EL (cell line): ENCODE measurements around the gene RHOXF2B.
"Not testable (repeated sequence)": the region's sequence is repeated elsewhere in the genome, so short reads cannot be mapped to it uniquely, and the experiment has no call there.

Experiments used
- DNase-seq: peaks from one replicate; pipeline ENCODE4 v3.0.0-alpha.2; 2016

Gene RHOXF2B

DNA sequence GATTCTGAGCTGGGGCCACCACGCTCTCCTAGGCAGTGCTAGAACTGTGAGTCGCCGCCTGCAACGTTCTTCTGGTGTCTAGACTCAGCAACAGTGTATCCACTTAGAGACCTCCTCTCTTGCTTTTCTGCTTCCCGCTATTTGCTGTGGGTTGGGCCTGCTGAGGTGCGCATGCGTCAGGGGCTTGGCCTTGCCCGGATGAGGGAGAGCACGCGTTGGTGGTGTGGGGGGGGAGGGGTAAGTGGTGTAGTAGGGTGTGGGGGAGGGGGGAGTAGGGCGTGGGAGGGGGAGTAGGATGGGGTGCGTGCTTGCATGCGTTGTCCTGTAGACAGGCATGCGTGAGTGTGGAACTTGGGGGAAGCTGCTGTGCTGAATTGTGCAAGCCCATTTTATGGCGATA lies at the start of gene RHOXF2B:
Gene RHOXF2B, minus strand, starts transcription at position 101 of the 400 bp plus-strand sequence. CDS start 138 bp downstream, outside the sequence.
- not testable (repeated sequence) for DNase-seq

DNA sequence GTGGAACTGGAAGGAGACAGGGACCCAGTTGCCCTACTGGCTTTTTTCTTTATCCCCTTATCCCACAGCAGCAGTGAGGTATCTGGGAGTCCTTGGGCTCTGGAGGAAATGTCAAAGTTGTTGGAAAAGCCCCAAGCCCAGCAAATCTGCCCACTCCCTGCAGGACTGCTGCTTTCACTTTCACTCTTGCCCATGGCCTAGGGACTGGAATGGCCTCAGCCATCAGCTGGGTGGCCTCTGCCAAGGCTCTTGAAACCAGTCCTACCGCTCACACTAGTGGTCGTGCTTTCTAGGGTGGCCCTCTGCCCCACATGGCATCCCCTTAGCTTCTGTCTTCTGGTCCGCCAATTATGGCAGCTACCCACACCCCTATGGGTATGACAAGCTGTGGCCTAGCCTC lies 48.0 kb upstream of the RHOXF2B start:
- DNase-seq, result peak; percentile 16

DNA sequence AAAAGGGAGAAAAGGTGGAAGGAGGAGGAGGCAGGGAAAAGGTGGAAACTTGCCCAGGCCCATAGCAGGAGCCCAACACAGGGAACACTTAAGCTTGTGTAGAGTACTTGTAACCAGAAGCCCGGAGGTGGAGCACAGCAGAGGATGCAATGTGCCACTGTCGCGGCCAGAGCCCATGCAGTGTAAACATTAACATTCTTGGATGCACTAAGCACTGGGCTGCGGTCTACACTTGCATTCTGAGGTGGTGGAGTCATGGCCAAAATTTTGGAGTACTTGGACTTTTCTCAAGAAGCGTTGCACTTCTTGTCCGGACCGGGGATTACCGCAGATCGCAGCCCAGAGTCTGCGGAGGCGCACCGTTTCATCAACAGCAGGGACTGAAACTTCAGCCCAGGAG lies 42.7 kb upstream of the RHOXF2B start:
- DNase-seq, result peak; percentile 45

DNA sequence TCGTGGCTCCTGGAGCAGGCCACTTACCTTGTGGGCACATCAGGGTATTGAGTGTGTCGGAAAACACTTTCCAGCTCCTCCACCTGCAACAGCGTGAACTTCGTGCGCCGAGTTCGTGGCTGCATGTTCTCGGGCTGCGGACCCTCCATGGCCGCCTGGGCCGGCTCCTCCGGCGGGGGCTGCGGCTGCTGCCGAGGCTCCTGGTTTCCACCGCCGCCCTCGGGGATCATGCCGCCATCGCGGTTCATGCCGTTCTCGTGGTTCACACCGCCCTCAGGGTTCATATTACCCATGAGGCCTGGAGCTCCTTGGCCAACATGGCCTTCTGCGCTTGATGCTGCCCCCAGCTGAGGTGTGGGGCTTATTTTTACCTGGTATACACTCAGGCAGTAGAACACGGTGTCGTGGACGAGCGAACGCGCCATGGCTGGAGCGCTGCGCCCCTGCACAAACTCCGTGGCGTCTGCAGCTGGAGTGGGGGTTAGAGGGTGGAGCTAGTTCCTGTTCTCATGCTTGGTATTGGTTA lies 38.0 kb upstream of the RHOXF2B start, which contains the start of gene RHOXF1:
Gene RHOXF1, minus strand, starts transcription at position 476 of the 526 bp plus-strand sequence. Its CDS starts 51 bp downstream, at position 425.
- no peak for DNase-seq

DNA sequence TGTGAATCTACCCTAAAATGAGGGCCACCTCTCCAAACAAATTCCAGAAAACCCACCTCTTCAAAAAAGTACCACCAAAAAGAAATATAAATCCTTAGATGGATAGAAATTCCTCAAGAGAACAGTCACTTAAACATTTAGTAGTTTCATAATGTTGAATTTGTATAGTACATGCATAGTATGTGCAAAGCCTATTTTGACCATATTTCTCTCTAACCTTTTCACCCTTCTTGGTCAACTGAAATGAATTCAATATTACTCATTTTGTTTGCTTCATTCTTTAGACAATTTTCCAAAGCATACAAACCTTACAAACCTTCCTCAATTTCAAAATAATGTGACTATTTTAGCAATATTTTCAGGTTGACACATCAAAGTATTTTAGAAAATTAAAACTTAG lies 34.1 kb upstream of the RHOXF2B start:
- DNase-seq, result peak; percentile 9

DNA sequence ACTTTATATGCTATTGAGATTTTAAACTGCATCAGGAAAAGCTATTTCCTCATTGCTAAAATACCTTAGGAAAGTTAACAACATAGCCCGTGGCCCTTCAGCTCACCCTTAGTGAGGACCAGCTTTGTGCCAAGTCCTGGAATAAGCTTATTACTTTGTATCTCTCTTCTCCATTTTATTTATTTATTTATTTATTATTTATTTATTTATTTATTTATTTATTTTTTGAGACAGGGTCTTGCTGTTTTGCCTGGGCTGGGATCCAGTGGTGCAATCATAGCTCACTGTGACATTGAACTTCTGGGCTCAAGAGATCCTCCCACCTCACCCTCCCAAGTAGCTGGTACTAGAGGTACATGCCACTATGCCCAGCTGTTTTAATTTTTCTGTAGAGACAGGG lies 31.9 kb upstream of the RHOXF2B start:
- DNase-seq, result no peak

DNA sequence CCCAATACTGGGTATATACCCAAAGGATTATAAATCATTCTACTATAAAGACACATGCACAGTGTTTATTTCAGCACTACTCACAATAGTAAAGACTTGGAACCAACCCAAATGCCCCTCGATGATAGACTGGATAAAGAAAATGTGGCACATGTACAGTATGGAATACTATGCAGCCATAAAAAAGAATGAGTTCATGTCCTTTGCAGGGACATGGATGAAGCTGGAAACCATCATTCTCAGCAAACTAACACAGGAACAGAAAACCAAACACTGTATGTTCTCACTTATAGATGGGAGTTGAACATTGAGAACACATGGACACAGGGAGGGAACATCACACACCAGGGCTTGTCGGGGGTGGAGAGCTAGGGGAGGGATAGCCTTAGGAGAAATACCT lies 27.2 kb upstream of the RHOXF2B start:
- DNase-seq, result not testable (repeated sequence)

DNA sequence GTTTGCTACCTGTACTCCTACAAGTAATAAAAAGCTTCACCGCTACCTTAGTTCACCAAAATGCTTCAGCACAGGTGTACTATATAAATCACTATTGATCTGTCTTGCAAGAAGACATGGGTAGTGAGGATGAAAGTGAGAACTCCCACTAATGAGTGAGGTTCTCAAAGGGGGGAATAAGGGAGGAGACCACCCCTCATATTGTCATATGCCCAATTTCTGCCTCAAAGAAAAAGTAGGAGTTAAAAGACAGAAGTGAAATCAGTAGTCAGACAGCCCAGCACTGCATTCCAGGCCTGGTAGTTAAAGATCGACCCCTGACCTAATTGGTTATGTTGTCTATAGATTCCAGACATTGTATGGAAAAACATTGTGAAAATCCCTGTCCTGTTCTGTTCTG lies 23.6 kb upstream of the RHOXF2B start:
- not testable (repeated sequence) for DNase-seq

DNA sequence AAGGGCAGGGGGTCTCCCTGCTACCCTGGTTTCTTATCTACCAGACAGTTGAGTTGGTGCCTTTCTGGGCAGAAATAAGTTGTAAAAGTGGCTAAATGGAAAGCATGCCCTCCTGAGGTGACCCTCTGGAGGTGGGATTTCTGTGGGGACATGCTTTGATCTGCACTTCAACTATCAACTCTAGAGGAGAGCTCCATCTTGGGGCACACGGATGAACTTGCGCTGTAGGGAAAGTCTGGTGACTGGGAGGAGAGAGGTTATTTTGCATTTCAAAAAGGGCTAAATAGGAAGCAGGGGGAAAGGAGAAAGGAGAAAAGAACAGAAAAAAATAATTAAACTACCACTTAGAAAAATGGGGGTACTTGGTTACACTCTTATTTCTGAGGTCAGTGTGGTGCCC lies 12.7 kb upstream of the RHOXF2B start:
- DNase-seq, result no peak

DNA sequence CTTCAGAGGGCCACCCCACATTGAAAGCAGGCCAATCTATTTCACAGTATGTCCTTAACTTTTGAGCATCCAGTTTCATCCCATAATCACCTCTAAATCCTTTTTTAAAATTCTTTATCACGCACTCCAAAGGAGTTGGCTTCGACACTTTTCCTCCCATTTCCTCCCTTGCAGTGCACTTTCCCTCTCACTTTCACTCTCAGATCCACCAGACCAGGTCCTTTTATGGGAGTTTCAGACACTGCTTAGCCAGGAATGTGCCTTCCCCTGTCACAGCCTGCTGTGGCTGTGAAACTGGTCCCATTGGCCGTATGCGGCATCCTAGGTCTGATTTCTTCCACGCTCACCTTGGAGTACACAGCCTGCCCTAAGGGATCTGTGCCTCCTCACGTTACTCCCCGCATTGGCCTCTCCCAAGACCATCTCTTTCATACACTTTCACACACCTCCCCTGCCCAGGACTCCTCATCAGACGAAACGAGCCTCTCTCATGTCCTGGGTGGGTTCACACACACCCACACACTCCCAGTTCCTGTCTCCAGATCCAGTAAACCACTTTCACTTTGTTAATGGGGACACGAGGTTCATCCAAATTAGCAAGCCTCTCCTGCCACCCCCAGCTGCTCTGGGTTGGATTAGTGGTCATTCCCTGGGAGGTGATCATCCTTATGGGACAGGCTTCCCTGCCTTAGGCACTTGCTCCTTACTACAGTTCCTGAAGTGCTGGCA lies 10.0 kb upstream of the RHOXF2B start:
- DNase-seq, result no peak

DNA sequence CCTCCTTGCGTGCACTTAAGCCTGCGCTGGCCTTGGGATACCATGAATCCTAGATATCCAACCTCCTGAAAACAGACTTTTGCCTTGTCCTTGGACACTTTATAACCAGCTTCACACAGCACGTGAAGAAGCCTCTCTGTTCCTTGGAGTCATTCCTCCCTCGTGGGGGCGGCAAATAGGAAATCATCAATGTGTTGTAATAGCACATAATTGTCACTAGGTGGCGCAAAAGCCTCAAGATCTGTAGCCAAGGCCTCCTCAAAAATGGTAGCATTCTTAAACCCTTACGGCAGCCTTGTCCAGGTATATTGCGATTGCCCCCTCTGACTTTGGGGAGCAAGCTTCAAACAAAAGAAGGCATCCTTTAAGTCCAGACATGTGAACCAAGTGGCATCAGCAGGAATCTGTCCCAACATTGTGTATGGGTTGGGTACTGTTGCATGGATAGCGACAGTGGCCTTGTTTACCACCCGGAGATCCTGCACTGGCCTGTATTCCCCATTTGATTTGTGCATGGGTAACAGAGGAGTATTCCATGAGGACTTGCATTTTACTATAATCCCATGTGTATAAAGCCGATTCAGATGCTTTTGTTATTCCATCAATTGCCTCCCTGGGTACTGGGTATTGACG lies 8.2 kb upstream of the RHOXF2B start:
- DNase-seq, result not testable (repeated sequence)

DNA sequence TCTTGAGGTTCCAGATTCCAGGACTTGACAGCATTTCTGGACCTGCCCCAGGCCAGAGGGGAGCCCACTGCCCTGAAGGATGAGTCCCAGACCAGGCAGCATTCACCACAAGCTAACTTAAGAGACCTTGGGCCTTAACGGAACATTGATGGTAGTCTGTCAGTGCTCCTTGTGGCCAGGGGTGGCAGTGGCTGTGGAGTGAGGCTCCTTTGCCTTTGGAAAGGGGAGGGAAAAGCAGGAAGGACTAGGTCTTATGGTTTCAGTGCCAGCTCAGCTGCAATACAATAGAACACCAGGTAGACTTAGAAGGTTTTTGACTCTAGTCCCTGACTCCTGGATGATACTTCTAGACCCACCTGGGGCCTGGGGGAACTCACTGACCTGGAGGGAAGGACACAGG lies 11.3 kb downstream of the RHOXF2B start:
- not testable (repeated sequence) for DNase-seq

DNA sequence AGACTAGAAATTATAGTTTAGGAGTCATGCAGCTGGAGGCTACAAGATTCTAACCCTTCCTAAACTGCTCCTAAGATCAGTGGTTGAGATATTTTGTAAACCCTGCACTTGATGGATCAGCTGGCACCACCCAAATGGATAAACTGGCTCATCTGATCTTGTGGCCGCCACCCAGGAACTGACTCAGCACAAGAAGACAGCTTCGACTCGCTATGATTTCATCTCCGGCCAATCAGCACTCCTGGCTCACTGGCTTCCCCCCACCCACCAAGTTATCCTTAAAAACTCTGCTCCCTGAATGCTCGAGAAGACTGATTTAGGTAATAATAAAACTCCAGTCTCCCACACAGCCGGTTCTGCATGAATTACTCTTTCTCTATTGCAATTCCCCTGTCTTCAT lies 34.8 kb downstream of the RHOXF2B start:
- DNase-seq, result not testable (repeated sequence)

DNA sequence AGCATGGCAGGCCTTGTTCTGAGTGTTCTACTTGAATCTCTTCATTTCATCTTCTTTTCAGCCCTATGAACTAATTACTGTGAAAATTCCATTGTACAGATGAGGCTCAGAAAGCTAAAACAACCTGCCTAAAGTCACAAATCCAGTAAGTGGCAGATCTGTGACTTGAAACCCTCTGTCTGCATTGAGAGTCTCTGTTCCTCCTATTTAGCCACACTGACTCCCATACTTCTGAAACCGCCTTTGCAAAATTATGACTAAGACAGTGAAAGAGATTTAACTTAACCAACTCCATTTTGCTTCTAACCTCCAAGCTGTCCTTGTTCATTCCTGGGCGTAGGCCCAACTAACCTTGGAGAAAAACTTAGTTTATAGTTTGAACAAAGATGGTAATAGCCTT lies 35.2 kb downstream of the RHOXF2B start:
- DNase-seq, result not testable (repeated sequence)

DNA sequence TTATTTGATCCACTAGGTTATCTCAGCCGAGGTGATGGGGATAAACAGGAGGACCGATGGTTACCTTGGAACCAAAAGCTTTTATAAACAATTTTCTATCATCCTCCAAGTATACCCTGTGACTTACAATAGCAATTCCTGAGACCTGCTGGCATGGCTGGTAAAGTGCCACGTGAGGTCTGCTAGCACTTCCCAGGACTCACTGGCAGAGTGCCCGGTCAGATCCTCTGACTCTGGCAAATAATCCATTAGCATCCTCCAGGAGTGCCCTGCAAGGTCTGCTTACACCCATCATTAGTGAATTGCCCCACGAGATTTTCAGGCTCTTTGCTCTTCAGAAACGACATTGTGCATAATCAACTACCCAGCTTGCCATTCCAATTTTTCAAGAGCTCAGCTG lies 37.3 kb downstream of the RHOXF2B start:
- not testable (repeated sequence) for DNase-seq

DNA sequence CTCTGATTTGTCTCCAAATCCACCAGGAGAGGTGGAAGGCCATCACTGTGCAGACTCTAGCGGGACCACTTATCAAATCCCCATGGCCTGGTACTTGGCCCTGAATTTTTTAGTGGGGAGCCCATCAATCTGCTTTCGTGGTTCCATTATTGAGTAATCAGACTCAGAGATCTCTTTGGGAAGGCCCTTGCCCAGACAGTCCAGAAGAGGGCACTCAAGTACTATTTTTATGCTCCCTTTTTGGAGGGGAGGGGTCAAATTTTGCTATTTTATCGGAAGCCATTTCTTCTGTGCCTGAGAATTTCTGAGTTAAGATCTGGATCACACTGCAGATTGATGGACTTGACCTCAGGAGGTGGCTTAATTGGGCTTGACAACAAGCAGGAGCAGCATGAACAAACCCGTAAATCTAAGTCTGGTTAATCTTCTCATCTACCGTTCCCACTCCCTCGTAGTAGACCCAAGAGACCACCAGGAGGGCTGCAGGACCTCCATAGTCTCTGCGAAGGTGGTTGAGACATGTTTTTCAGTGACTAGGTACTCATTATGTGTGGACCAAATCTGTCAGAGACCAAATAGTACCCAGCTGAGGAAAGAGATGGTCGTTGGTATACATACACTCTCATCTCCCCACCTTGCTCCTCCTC lies 38.3 kb downstream of the RHOXF2B start:
- not testable (repeated sequence) for DNase-seq

DNA sequence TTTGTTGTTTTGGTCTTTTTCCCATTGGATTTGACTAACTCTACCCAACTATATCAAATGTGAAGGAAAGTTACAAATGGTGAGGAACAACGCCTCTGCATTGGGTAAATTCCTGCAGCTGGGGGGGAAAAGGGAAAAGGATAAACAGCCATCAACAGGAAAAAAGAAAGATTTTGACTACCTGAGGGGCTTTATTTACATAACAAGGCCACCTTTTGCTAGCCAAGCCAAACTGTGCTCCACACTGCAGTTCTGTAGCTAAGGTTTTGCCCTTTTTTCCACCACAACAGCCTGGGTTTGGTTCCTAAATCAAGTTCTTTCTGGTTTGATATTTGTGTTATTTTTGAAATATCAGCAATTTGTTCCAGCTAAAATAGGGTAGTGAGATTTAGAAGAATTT lies 40.8 kb downstream of the RHOXF2B start:
- no peak for DNase-seq

DNA sequence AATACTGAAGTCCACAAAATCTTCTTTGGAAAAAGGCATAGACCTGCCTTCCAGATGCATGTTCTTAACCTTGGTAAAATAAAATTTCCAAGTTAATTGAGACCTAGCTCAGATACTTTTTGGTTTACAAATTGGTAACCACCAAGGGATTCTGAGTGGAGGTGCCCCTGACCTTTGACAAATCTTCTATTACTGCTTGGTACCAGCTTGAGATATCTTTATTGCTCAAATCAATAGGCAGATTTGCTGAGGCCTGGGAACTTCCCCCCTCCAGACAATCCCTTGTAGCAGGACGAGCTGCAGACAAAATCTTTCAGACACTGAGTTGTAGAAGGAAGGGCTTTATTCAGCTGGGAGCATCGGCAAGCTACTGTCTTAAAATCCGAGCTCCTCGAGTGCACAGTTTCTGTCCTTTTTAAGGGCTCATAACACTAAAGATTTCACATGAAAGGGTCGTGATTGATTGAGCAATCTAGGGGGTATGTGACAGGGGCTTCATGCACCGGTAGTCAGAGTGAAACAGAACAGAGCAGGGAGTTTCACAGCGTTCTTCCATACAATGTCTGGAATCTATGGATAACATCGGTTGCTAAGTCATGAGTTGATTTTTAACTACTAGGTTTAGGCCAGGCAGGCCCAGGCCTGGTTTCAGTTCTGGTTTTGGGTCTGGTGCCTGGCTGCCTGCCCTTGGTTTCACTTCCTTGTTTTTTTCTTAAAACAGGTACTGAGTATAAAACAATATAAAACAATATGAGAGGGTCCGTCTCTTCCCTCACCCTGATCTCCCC lies 41.8 kb downstream of the RHOXF2B start:
- DNase-seq, result not testable (repeated sequence)

DNA sequence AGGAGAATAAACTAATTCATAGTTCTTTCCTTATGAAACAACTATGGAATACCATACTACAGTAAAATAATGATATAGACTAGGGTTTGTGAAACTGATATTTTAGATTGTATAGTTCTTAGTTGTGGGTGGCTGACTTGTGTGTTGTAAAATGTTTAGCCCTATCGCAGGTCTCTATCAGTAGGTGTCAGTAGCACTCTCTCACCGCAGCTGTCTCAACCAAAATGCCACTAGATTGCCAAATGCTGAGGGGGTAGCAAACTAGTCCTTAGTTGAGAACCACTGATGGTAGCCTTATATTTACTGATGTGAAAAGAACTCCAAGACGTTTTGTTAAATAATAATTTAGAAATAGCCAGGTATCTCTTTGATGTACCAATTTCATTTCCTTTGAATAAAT lies 48.1 kb downstream of the RHOXF2B start:
- DNase-seq, result no peak

DNA sequence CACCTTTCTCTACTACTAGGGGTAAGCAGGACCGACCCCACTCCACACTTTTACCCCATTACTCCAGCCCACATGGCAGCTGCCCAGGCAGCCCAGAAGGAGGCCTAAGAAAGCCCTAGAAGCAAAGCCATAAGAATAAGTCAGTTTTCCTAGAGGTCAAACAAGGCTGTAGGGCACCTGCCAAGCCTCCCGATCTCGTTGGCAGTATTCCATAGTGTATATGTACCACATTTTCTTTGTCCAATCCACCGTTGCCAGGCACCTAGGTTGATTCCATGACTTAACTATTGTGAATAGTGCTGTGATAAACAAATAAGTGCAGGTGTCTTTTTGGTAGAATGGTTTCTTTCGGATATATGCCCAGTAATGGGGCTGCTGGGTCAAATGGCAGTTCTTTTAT lies 54.2 kb downstream of the RHOXF2B start:
- no peak for DNase-seq

DNA sequence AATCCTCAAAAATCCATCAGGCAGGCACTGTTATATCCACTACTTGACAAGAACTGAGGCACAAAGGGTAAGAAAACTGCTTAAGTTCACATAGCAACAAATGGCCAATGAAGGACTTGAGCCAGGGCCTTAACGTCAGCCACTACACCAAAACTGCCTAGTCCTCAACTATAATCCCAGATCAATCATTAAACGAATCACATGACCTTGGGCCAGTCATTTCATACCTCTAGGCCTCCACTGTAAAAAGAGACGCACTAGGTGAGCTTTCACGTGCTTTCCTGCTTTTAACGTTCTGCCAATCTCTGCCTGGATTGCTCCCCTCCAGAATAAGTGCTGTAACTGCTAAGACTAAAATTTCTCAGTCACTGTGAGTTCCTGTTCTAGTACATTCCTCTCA lies 54.7 kb downstream of the RHOXF2B start:
- DNase-seq, result no peak
